ENCODE measurements around the gene ANKLE1.

GRCh38 chr19:17332360-17332676, 50.6 kb downstream of the ANKLE1 start:
- TF ChIP-seq CTCF (conservative IDR thresholded peaks at IDR 0.05 in 1 of 2, IDR thresholded peaks at IDR 0.05 in 1 of 2; ENCODE audit: low read depth in 1 of 2, low read length in 2 of 2) (no peak), EZH2 (IDR thresholded peaks at IDR 0.05; ENCODE audit: low read length, missing control alignments) (no peak)

Measured in fibroblast of lung (primary cell).